ENCODE measurements around the gene DGKH.
A peak's percentile ranks its signal among the peaks of the same experiment; 100 is the strongest.

DGKH gene

DNA sequence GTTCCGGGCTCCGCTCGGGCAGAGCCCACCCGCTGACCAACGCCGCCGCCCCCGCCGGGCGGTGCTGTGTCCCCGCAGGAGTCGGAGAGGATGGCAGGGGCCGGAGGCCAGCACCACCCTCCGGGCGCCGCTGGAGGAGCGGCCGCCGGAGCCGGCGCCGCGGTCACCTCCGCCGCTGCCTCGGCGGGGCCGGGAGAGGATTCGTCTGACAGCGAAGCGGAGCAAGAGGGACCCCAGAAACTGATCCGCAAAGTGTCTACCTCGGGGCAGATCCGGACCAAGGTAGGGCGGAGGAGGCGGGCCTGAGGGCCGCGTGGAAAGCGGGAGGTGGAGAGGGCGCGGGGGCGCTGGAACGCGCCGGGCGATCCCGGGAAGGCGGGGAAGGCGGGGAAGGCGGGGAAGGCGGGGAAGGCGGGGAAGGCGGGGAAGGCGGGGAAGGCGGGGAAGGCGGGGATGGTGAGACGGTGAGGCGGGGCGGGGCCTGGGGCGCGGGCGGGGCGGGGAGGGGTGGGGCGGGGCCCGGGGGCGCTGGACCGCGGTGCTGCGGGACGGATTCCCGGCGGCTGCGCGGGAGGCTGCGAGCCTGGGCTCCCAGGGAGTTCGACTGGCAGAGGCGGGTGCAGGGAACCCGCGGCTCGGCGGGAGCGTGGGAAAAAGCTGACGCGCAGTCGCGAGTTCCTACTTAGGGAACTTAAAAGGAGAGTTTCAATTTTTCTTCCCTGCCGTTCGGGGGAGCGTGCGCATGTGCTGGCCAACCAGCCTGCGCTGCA lies 421 bp downstream of the DGKH start:
- Histone ChIP-seq H3K79me2 (no peaks in the 10 kb centered on the region), H3K36me3 (ENCODE audit: control insufficient read depth, insufficient read depth, low read length) (no peaks in the 10 kb centered on the region), H3K9me3 (ENCODE audit: control insufficient read depth, low read length) (no peaks in the 10 kb centered on the region), H3K4me2 (ENCODE audit: low read length) (peak overlapping the region; percentile 65), H3K27me3 (ENCODE audit: control insufficient read depth, insufficient read depth, low read length) (no peaks in the 10 kb centered on the region), H3K9ac (no peak overlapping the region), H3K27ac (peak overlapping the region; percentile 62), H2AFZ (peak overlapping the region; percentile 89), H3K4me3 (ENCODE audit: low read depth, low read length) (peak overlapping the region; percentile 73), H3K4me1 (peaks cover 3% of the 10 kb centered on the region)
- TF ChIP-seq, protein P1, sequence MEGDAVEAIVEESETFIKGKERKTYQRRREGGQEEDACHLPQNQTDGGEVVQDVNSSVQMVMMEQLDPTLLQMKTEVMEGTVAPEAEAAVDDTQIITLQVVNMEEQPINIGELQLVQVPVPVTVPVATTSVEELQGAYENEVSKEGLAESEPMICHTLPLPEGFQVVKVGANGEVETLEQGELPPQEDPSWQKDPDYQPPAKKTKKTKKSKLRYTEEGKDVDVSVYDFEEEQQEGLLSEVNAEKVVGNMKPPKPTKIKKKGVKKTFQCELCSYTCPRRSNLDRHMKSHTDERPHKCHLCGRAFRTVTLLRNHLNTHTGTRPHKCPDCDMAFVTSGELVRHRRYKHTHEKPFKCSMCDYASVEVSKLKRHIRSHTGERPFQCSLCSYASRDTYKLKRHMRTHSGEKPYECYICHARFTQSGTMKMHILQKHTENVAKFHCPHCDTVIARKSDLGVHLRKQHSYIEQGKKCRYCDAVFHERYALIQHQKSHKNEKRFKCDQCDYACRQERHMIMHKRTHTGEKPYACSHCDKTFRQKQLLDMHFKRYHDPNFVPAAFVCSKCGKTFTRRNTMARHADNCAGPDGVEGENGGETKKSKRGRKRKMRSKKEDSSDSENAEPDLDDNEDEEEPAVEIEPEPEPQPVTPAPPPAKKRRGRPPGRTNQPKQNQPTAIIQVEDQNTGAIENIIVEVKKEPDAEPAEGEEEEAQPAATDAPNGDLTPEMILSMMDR (IDR thresholded peaks at IDR 0.05), result no peak

DNA sequence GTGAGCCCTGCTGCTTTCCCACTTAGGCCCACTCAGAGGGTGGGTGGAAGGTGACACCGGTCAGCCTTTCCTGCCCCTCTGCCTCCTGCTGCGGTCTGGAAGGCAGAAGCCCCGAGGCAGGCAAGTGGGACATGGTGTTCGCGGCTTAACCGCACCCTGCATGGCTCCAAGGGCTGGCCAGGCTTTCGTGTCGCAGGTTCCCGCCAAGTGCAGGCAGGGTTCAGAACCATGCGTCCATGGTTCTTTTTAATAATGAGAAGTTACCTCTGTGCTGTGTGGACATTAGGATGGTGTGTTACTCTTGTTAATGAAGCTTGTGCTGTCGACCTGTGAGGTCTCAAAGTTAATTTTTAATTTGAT lies 986 bp downstream of the DGKH start:
- Histone ChIP-seq H2AFZ (peak overlapping the region; percentile 89), H3K9me3 (ENCODE audit: control insufficient read depth, low read length) (no peaks in the 10 kb centered on the region), H3K27ac (peak overlapping the region; percentile 32), H3K4me3 (ENCODE audit: low read depth, low read length) (peak overlapping the region; percentile 62), H3K79me2 (no peaks in the 10 kb centered on the region), H3K4me1 (peaks cover 3% of the 10 kb centered on the region), H3K4me2 (ENCODE audit: low read length) (peak overlapping the region; percentile 65), H3K9ac (no peak overlapping the region), H3K27me3 (ENCODE audit: control insufficient read depth, insufficient read depth, low read length) (no peaks in the 10 kb centered on the region), H3K36me3 (ENCODE audit: control insufficient read depth, insufficient read depth, low read length) (no peaks in the 10 kb centered on the region)
- TF ChIP-seq, protein P1 (IDR thresholded peaks at IDR 0.05), result no peak

DNA sequence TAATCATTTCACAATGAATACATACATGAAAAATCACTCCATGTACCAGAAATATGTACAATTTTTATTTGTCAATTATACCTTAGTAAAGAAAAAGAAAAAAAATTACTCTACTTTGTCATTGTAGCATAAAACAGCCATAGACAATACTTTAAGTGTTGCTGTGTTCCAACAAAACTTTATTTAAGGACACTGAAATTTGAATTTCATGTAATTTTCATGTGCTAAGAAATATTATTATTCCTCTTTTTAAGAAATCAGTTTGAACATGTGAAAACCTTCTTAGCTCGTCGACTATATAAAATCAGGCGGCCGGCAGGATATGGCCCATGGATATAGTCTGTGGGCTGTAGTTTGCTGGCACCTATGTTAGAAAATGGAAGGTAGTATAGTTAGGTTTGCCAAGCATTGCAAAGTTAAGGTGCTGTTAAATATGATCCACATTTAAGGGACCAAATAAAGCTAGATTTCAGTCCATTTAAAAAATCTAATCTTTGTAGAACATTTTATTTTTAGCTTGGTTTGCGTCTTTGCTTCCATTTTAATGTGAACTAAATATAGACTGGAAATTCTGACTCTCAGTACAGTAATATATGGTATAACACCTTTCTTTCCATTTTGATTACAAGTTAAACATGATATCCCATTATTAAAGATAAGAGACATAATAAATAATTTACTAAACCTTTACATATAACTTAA lies 6.5 kb downstream of the DGKH start:
- H3K4me3 ChIP-seq (ENCODE audit: low read depth, low read length), result no peak overlapping the region
- H3K4me1 ChIP-seq, result no peaks in the 10 kb centered on the region
- no peaks in the 10 kb centered on the region for H3K79me2 ChIP-seq
- no peak overlapping the region for H3K4me2 ChIP-seq (ENCODE audit: low read length)
- TF ChIP-seq, protein P1 (IDR thresholded peaks at IDR 0.05), result no peak
- no peaks in the 10 kb centered on the region for H3K9me3 ChIP-seq (ENCODE audit: control insufficient read depth, low read length)
- no peak overlapping the region for H3K27ac ChIP-seq
- H3K36me3 ChIP-seq (ENCODE audit: control insufficient read depth, insufficient read depth, low read length), result no peaks in the 10 kb centered on the region
- no peaks in the 10 kb centered on the region for H3K27me3 ChIP-seq (ENCODE audit: control insufficient read depth, insufficient read depth, low read length)
- H3K9ac ChIP-seq, result no peak overlapping the region
- no peak overlapping the region for H2AFZ ChIP-seq

DNA sequence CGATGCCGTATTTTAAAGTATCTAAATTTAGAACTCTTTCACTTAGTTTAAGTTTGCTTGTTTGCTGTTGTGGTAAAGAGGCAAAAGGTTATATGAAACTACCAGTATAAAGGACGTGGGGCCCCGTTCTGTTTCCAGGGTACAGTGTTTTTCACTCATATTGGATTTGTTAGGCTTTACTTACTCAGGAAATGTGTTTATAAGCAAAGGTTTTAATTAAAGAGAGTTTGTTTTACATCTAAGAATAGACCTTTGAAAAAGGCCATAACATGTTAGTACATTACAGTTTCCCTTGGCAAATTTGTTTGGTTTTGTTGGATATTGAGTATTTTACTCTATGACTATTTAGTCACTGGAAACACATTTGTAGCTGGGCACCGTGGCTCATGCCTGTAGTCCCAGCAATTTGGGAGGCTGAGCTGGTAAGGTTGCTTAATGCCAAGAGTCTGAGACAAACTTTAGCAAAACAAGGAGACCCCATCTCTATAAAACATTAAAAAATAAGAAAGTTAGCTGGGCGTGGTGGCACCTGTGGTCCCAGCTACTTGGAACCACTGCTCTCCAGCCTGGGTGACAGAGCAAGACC lies 7.1 kb downstream of the DGKH start:
- H3K27ac ChIP-seq, result no peak overlapping the region
- H3K4me1 ChIP-seq, result no peaks in the 10 kb centered on the region
- no peaks in the 10 kb centered on the region for H3K27me3 ChIP-seq (ENCODE audit: control insufficient read depth, insufficient read depth, low read length)
- H3K4me3 ChIP-seq (ENCODE audit: low read depth, low read length), result no peak overlapping the region
- TF ChIP-seq, protein P1 (IDR thresholded peaks at IDR 0.05), result no peak
- no peak overlapping the region for H3K9ac ChIP-seq
- H3K36me3 ChIP-seq (ENCODE audit: control insufficient read depth, insufficient read depth, low read length), result no peaks in the 10 kb centered on the region
- H3K9me3 ChIP-seq (ENCODE audit: control insufficient read depth, low read length), result no peaks in the 10 kb centered on the region
- no peaks in the 10 kb centered on the region for H3K79me2 ChIP-seq
- H2AFZ ChIP-seq, result no peak overlapping the region
- H3K4me2 ChIP-seq (ENCODE audit: low read length), result no peak overlapping the region

Data from parathyroid adenoma (tissue), 2 donors.